Keratinocyte (primary cell): ENCODE measurements around the gene ANO10. TPM values are rescaled to one million over a fixed set of nuclear protein-coding genes. Genes with fewer than 3 reads are reported as not detected.

Source experiments
- DNase-seq: peaks from one replicate; pipeline ENCODE4 v3.0.0-alpha.2; 2011; ENCODE audit warnings: low read depth, missing footprints, low spot score
- FAIRE-seq: peaks from 2 replicates; lab custom pipeline; 2011; peaks lifted over from hg19 to GRCh38; lab: Jason Lieb, UNC
- H2AFZ ChIP-seq: 2 replicates; pipeline ENCODE4 v1.6.0; 2012; ENCODE audit warnings: low read length, control low read depth, inconsistent platforms; ENCODE audit not compliant: control insufficient read depth
- H3K27ac ChIP-seq: 2 replicates; pipeline ENCODE4 v1.5.1; 2011; ENCODE audit warnings: low read length; ENCODE audit not compliant: control insufficient read depth, insufficient read depth
- H3K27me3 ChIP-seq: 3 replicates; pipeline ENCODE4 v1.6.0; 2011; ENCODE audit warnings: low read length; ENCODE audit not compliant: control insufficient read depth, insufficient read depth; ENCODE audit errors: extremely low read depth
- H3K36me3 ChIP-seq, 2 experiments: 2 replicates in 1 of 2; 3 replicates in 1 of 2; pipeline ENCODE4 v1.5.1; 2011; ENCODE audit warnings: low read length in 2 of 2, mild to moderate bottlenecking in 1 of 2; ENCODE audit not compliant: control insufficient read depth in 2 of 2, insufficient read depth in 2 of 2; ENCODE audit errors: extremely low read depth in 1 of 2
- H3K4me1 ChIP-seq: 3 replicates; pipeline ENCODE4 v1.5.1; 2011; ENCODE audit warnings: low read length; ENCODE audit not compliant: control insufficient read depth, insufficient read depth; ENCODE audit errors: extremely low read depth
- H3K4me2 ChIP-seq: 3 replicates; pipeline ENCODE4 v1.6.0; 2011; ENCODE audit warnings: low read depth, low read length; ENCODE audit not compliant: control insufficient read depth, insufficient read depth; ENCODE audit errors: extremely low read depth
- H3K4me3 ChIP-seq, 3 experiments: fragments of 200-600 bp in 1 of 3; sonication (generic) in 1 of 3; 2 replicates in 2 of 3; 3 replicates in 1 of 3; pipeline ENCODE4 v1.5.1; 2011 to 2016; ENCODE audit warnings: low read length in 3 of 3, mild to moderate bottlenecking in 3 of 3, control low read depth in 2 of 3, inconsistent platforms in 1 of 3, low read depth in 1 of 3, mixed read lengths in 1 of 3, mixed run types in 1 of 3, moderate library complexity in 1 of 3; ENCODE audit not compliant: control insufficient read depth in 2 of 3, insufficient read depth in 2 of 3; ENCODE audit errors: extremely low read depth in 1 of 3
- H3K79me2 ChIP-seq: 2 replicates; pipeline ENCODE4 v1.6.0; 2012; ENCODE audit warnings: low read length; ENCODE audit not compliant: control insufficient read depth, insufficient read depth
- H3K9ac ChIP-seq: 3 replicates; pipeline ENCODE4 v1.6.0; 2011; ENCODE audit warnings: low read length; ENCODE audit not compliant: control insufficient read depth, insufficient read depth; ENCODE audit errors: extremely low read depth
- H3K9me1 ChIP-seq: 3 replicates; pipeline ENCODE4 v1.6.0; 2011; ENCODE audit warnings: low read length; ENCODE audit not compliant: control insufficient read depth, insufficient read depth; ENCODE audit errors: extremely low read depth
- H3K9me3 ChIP-seq: 2 replicates; pipeline ENCODE4 v1.5.1; 2012; ENCODE audit warnings: low read depth, low read length; ENCODE audit not compliant: control insufficient read depth
- H4K20me1 ChIP-seq: 3 replicates; pipeline ENCODE4 v1.6.0; 2011; ENCODE audit warnings: low read length; ENCODE audit not compliant: control insufficient read depth, insufficient read depth; ENCODE audit errors: extremely low read depth
- EZH2 ChIP-seq: IDR thresholded peaks from one replicate; pipeline ENCODE4 v1.6.1; 2012; ENCODE audit warnings: inconsistent platforms, mild to moderate bottlenecking, low read length, moderate library complexity
- dilution Hi-C: fragments of 300-500 bp; cut with MboI; formaldehyde crosslinking; loops from one replicate; pipeline ENCODE4 v1.7.0; 2020; ENCODE audit warnings: low sequenced_read_pairs; ENCODE audit not compliant: extremely low pct_ligation_motif_present
- polyA plus RNA-seq, 5 experiments: library from polyadenylated mRNA; depleted of rRNA in 3 of 5; stranded (reverse) in 3 of 5; stranded (forward) in 1 of 5; unstranded in 1 of 5; fragments of >200 nt; gene quantifications; 1 replicate in 1 of 5; 2 replicates in 3 of 5; 3 replicates in 1 of 5; pipeline versions ENCODE4 v1.2.1 to v1.2.3, GENCODE V29; 2011 to 2012; ENCODE audit warnings: missing spikeins in 2 of 5, low read depth in 1 of 5, low replicate concordance in 1 of 5
- TF ChIP-seq, protein P1 (sequence below), 3 experiments: IDR thresholded peaks in 1 of 3; conservative IDR thresholded peaks in 1 of 3; optimal IDR thresholded peaks in 1 of 3; 2 replicates in 2 of 3; 3 replicates in 1 of 3; pipeline versions ENCODE3 to v1.5.1; 2011; ENCODE audit warnings: low read length in 3 of 3, mild to moderate bottlenecking in 3 of 3, moderate library complexity in 2 of 3, control low read depth in 1 of 3, inconsistent platforms in 1 of 3; ENCODE audit not compliant: insufficient read depth in 2 of 3; ENCODE audit errors: extremely low read depth in 1 of 3

The ANO10 gene
- polyA plus RNA-seq, 1 donor (not counting 4 experiments of a cell fraction or from before 2014, with no cell fraction given) = 48.8 TPM

GRCh38 chr3:43650345-43650744, 28.5 kb upstream of the ANO10 start:
- Histone ChIP-seq H3K4me2 (no peak overlapping the region), H3K27me3 (no peaks in the 10 kb centered on the region), H3K36me3 (no peaks in the 10 kb centered on the region), H3K4me3 (no peak overlapping the region), H3K79me2 (no peaks in the 10 kb centered on the region), H2AFZ (no peak overlapping the region), H3K9me1 (no peaks in the 10 kb centered on the region), H3K27ac (no peak overlapping the region), H3K9ac (no peak overlapping the region), H3K4me1 (no peaks in the 10 kb centered on the region), H3K9me3 (no peaks in the 10 kb centered on the region), H4K20me1 (no peaks in the 10 kb centered on the region)
- TF ChIP-seq EZH2 = no peak
- TF ChIP-seq, protein P1, sequence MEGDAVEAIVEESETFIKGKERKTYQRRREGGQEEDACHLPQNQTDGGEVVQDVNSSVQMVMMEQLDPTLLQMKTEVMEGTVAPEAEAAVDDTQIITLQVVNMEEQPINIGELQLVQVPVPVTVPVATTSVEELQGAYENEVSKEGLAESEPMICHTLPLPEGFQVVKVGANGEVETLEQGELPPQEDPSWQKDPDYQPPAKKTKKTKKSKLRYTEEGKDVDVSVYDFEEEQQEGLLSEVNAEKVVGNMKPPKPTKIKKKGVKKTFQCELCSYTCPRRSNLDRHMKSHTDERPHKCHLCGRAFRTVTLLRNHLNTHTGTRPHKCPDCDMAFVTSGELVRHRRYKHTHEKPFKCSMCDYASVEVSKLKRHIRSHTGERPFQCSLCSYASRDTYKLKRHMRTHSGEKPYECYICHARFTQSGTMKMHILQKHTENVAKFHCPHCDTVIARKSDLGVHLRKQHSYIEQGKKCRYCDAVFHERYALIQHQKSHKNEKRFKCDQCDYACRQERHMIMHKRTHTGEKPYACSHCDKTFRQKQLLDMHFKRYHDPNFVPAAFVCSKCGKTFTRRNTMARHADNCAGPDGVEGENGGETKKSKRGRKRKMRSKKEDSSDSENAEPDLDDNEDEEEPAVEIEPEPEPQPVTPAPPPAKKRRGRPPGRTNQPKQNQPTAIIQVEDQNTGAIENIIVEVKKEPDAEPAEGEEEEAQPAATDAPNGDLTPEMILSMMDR (optimal IDR thresholded peaks at IDR 0.05 in 1 of 3, IDR thresholded peaks at IDR 0.05 in 1 of 3, conservative IDR thresholded peaks at IDR 0.05 in 1 of 3; ENCODE audit: extremely low read depth in 1 of 3, insufficient read depth in 2 of 3, low read length in 3 of 3) = no peak
- dilution Hi-C loops = no loop called here
- DNase-seq = no peak
- FAIRE-seq = no peak

- FAIRE-seq = no peak
- H2AFZ ChIP-seq = no peak overlapping the region
- no peaks in the 10 kb centered on the region for H3K4me1 ChIP-seq
- no peak overlapping the region for H3K9ac ChIP-seq
- peak overlapping the region; percentile 20 for H3K4me2 ChIP-seq
- H4K20me1 ChIP-seq = no peaks in the 10 kb centered on the region
- no peaks in the 10 kb centered on the region for H3K79me2 ChIP-seq
- H3K4me3 ChIP-seq = no peak overlapping the region
- H3K9me1 ChIP-seq = no peaks in the 10 kb centered on the region
- dilution Hi-C loops = no loop called here
- no peak for TF ChIP-seq EZH2
- TF ChIP-seq, protein P1 (optimal IDR thresholded peaks at IDR 0.05 in 1 of 3, IDR thresholded peaks at IDR 0.05 in 1 of 3, conservative IDR thresholded peaks at IDR 0.05 in 1 of 3; ENCODE audit: extremely low read depth in 1 of 3, insufficient read depth in 2 of 3, low read length in 3 of 3) = no peak
- H3K27ac ChIP-seq = no peak overlapping the region
- no peaks in the 10 kb centered on the region for H3K36me3 ChIP-seq
- H3K27me3 ChIP-seq = no peaks in the 10 kb centered on the region
- no peaks in the 10 kb centered on the region for H3K9me3 ChIP-seq
- no peak for DNase-seq
Observed at GRCh38 chr3:43649365-43649968, 27.7 kb upstream of the ANO10 start.
